Activated CD8-positive, alpha-beta memory T cell treated with anti-CD3 and anti-CD28 coated beads, Interleukin-2, amount 50 U/mL, for 24 hours (primary cell): ENCODE data around the gene TSC22D1.

Experiments
- DNase-seq: peaks from one replicate; pipeline ENCODE4 v3.0.0-alpha.2; 2020; ENCODE audit errors: extremely low read depth

TSC22D1 gene

GRCh38 chr13:44404261-44405132 is 171.6 kb downstream of the TSC22D1 start:
- no peak for DNase-seq

DNA sequence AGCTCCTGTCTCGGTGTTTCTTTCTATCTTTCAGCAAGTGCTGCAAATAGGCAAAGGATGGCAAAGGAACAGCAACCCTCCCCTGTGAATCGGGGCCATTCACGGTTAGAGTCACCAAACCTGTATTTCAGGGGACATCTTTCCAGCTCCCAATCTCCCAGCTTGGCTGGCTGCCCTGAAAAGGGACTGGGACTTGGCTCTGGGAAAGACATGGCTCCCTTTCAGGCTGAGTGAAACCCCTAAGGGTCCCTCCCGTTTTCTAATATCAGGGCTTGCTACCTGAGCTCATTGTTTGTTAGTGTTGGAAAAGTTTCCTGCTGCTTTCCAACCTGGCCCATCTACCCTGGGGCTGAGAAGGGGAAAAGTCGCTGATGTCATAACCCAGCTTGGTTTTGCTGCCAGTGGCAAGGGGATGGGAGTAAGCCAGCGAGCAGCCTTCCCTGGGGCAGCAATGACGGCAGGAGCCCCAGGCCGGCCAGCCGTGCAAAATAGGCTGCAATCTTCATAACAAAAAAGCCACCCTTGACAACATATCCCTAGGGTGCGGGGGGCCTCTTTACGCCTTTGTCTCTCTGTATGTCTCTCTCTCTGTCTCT is 172.6 kb downstream of the TSC22D1 start:
- DNase-seq: no peak

- DNase-seq: no peak
Measured at GRCh38 chr13:44402899-44403445, 173.2 kb downstream of the TSC22D1 start.

- DNase-seq: no peak
Measured at GRCh38 chr13:44401577-44401976, 174.6 kb downstream of the TSC22D1 start.

DNA sequence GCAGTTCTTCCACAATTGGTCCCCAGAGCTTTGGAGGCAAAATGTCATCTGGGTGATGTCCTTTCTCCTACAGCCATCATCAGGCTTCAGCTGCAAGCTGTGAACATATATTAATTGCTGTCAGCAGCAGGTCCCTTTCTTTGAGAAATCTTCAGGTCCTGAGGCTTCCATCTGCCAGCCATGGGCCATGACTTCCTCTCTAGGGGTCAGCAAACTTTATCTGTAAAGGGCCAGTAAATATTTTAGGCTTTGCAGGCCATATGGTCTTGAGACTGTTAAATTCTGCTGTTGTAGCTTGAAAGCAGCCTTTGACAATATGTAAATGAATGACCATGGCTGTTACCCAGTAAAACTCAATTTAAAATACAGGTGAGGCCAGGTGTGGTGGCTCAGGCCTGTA is 175.4 kb downstream of the TSC22D1 start:
- no peak for DNase-seq

GRCh38 chr13:44399074-44399473 is 177.1 kb downstream of the TSC22D1 start:
- no peak for DNase-seq

- no peak for DNase-seq
Measured at GRCh38 chr13:44398606-44399005, 177.5 kb downstream of the TSC22D1 start.

DNA sequence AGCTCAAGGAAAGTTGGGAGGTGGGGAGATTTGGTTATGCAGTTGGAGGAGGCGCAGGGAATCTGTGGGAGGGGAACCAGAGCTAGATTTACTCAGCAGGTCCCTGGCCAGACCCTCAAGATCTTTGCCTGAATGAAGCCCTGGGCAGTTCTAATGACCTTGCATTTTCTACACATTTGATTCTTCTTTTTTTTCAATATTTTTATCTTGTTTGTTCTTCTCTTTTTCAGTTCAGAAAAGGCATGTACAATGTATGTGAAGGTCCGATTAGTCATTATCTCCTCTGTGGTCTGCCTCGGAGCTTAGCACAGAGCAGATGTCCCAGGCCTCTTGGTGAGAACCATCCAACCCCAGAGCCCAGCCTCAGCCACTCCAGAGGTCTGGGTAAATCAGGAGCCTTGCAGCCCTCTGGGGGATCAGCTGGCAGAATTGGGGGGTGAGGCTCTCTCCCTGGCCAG is 178.3 kb downstream of the TSC22D1 start:
- DNase-seq: no peak

DNA sequence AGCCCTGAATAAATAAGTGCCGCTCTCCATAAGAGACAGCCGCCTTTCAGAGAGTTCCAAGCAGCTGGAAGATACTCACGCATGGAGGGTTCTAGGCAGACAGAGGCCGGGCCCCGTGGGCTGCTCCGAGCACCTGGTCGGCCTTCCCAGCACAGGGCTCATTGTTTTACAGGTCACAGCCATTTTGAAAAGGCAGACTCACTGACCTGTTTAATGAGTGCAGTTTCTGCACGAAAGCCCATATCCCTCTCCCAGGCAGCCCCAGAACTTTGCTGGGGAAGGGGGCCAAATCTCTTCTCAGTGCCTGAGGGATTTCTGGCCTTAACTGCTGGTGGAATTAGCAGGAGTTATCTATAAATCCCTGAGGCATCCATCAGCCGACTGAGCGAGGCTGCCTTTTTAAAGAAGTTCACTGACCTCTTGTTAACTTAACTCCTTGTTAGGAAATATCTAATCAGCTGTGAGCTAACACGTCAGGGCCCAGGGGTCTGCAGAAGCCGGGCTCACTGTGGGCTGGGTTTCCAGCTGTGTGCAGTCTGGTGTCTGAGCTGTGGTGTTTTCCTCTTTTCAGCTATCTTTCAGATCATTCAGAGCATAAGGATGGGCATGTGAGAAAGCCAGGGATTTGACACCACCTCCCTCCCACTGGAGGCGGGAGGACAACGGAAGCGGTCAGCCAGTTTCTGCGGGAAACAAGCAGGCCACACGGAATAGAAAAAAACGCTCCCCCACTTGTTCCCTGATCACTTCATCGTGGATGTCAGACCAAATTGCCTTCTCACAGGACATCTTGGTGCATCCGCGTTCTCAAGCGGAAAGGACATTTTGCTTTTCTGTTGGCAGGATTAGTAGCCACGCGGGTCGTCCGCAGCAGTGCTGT is 179.2 kb downstream of the TSC22D1 start:
- DNase-seq: no peak

- no peak for DNase-seq
Measured at GRCh38 chr13:44395976-44396694, 180.0 kb downstream of the TSC22D1 start.

DNA sequence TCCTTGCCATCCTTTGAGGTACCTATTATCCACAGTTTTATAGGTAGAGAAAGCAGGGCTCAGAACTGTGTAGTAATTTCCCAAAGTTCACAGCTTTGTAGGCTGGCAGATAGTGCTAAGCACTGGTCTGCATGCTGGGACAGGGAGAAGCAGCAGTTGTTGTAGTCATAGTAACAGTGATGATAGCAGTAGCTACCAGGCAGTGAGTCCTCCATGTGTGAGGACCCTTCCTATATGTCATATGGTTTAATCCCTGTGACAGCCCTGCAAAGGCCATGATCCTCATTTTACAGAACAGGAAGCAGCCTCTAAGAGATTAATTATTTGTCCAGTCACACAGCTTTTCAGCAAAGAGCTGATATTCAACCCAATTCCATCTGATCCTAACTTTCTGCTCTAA is 181.5 kb downstream of the TSC22D1 start:
- DNase-seq: no peak

GRCh38 chr13:44393391-44393790 is 182.7 kb downstream of the TSC22D1 start:
- no peak for DNase-seq

DNA sequence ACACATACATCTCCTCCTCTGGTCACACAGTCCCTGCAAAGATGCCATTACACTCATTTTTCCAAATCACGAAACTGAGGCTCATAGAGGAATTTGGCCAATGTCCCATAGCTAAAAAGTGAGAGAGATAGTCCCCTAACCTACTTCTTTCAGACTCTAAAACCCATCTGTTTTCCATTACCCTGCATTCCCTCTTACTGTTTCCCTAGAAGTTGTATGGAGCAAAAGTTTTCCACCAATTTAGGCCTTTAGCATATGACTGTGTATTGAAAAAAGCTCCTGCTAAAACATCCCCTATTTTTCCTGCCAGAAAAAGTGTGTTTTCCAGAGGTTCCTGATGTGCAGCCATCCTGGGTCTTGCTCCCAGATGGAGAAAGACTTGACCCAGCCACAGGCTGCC is 186.3 kb downstream of the TSC22D1 start:
- DNase-seq: no peak

GRCh38 chr13:44389060-44389666 is 187.0 kb downstream of the TSC22D1 start:
- no peak for DNase-seq

DNA sequence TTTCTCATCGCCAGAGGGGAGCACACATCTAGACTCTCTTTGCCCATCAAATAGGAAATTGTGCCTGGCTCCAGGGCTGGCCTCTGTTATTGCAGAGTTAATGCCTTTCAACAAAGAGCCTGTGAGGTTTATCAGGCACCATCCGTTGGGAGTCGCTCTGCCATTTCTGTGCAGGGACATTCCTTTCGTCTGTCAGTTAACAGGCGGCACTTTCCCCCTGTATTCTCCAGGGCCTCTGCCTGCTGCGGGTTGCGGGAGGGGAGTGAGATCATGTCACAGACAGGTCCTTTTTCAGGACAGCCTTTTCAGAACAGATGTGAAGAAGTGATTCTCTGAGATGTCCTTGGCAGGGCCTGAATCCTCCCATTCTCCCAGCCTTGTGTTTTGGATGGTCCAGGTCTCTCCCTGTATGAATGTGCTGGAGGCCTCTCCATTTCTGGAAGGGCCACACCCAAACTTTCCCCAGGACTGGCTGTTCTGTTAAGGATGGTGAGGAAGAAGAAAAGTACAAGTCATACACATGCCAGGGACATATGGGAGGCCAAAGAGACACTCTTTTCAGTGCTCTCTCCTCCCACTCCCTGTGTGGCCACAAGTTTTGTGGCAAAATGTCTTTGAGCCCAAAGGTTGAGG is 187.6 kb downstream of the TSC22D1 start:
- no peak for DNase-seq

DNA sequence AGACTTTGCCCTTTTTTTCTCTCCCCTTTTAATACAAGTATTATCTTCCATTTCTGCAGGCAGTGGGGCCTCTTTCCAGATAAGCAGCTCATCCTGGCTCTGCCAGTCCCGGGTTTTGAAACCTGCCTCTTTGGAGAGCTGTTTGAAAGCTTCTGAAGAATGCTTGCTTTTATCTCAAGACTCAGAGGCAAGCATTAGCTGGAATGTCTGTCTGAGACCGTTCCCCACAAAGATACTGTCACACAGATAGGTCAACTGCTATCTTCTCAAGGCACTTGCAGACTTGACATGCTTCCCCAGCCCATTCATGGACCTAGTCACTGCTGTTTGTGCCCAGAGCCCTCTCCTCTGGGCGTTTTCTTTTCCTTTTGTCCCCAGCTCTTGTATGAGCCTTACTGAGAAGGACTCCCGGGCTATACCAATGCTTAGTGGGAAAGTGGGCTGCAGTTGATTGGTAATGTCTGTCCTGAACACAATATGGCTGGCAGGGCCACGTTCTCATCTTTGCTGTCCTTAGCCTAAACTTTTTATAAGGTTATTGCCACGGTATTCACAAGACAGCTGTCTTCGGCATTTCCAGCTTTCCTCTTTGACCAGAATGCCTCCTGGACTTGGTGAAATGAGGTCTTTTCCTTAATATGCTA is 189.1 kb downstream of the TSC22D1 start:
- no peak for DNase-seq

DNA sequence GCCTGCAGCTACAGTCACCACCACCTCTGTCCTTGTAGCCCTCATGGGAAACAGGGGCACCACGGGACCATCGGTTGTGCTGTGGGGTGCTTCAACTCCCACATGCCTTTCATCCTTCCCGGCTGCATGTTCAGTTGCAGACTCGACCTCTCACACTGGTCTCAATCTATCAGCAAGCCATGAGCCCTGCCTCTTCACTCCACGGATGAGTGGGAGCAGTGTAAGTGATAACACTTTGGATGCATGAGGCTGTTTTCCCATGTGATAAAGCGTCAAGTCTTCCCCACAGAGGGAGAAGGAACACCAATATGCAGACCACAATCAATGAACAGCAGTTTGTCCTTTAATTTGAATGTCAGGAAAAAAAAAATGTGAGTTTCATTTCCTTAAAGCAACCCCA is 190.3 kb downstream of the TSC22D1 start:
- DNase-seq: no peak

GRCh38 chr13:44385401-44385800 is 190.7 kb downstream of the TSC22D1 start:
- DNase-seq: no peak

DNA sequence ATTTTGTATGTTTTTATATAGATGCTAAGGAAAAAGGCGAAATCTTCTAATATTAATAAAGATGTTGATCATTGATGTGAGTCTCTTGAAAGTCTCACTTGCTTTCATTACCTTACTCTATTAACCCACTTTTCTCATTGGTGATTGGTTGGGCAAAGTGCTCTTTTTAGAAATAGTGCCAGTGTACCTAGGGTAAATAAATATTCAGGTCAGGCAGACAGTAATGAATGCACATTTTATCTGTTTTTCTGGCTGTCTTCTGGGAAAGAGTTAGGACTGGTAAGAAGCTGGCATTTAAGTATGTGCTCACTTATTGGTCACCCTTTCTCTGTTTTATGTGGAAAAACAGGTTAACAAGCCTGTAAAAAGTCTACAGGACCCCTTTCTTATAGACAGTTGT is 191.4 kb downstream of the TSC22D1 start:
- DNase-seq: no peak

DNA sequence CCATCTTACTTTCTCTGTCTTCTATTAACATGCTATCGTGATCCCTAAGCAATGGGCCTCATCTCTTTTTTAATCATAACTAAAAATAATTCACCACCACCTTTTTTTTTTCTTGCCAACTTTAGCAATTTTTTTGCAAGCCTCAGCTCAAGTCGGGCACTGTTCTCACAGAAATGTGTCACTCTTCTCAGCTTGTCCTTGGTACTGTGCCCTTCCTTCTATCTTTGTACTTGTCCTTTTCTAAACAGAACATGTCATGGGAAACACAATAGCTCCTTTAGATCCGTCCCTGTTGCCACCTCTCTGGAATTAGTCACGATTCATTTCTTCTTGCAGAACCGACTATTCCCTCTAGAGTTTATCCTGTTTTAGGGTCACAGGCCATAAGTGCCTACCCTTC is 192.2 kb downstream of the TSC22D1 start:
- no peak for DNase-seq
